GM12873 (cell line): ENCODE data around the gene FAM120AOS.

ENCODE experiments used
- TF ChIP-seq, protein P1 (sequence below): IDR thresholded peaks from 2 replicates; pipeline ENCODE4 v1.5.1; 2012; ENCODE audit warnings: low read depth, mild to moderate bottlenecking, moderate library complexity, low read length, control low read depth; ENCODE audit not compliant: insufficient read depth; ENCODE audit errors: missing control alignments

Gene FAM120AOS

DNA sequence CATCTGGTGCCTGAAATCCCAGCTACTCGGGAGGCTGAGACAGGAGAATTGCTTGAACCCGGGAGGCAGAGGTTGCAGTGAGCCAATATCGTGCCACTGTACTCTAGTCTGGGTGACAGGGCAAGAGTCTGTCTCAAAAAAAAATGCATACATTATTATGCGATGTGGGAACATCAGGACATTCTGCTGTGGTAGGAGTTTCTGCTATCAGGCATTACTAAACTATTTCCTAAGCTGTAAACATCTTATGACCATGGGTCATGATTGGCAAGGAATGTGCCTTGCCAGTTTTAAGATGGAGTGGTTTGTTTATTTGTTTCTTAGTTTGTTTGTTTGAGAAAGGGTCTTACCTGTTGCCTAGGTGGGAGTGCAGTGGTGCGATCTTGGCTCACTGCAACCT lies 47.0 kb downstream of the FAM120AOS start:
- TF ChIP-seq, protein P1, sequence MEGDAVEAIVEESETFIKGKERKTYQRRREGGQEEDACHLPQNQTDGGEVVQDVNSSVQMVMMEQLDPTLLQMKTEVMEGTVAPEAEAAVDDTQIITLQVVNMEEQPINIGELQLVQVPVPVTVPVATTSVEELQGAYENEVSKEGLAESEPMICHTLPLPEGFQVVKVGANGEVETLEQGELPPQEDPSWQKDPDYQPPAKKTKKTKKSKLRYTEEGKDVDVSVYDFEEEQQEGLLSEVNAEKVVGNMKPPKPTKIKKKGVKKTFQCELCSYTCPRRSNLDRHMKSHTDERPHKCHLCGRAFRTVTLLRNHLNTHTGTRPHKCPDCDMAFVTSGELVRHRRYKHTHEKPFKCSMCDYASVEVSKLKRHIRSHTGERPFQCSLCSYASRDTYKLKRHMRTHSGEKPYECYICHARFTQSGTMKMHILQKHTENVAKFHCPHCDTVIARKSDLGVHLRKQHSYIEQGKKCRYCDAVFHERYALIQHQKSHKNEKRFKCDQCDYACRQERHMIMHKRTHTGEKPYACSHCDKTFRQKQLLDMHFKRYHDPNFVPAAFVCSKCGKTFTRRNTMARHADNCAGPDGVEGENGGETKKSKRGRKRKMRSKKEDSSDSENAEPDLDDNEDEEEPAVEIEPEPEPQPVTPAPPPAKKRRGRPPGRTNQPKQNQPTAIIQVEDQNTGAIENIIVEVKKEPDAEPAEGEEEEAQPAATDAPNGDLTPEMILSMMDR, result no peak

- TF ChIP-seq, protein P1, result no peak
These were observed 54.9 kb downstream of the FAM120AOS start for GRCh38 chr9:93398471-93398870.

GRCh38 chr9:93397661-93398373 lies 55.6 kb downstream of the FAM120AOS start:
- TF ChIP-seq, protein P1, result no peak
